MM.1S (cell line): ENCODE results near the gene SMOC1.

Source experiments
- DNase-seq: peaks from one replicate; pipeline ENCODE4 v3.0.0-alpha.2; 2015
- H2AFZ ChIP-seq: fragments of 300-600 bp; sonication (generic); 2 replicates; pipeline ENCODE4 v1.6.0; 2016; ENCODE audit warnings: antibody characterized with exemption, low read length
- H3F3A ChIP-seq: fragments of 300-600 bp; sonication (generic); 2 replicates; pipeline ENCODE4 v1.6.1; 2016; ENCODE audit warnings: mild to moderate bottlenecking, antibody characterized with exemption, low read length, moderate library complexity, mixed read lengths; ENCODE audit not compliant: insufficient read depth
- H3K27ac ChIP-seq: fragments of 300-600 bp; sonication (generic); 2 replicates; pipeline ENCODE4 v1.5.1; 2016; ENCODE audit warnings: mild to moderate bottlenecking, low read length
- H3K27me3 ChIP-seq: fragments of 300-600 bp; sonication (generic); replicated peaks from 2 replicates; pipeline ENCODE4 v1.6.0; 2016; ENCODE audit warnings: low read length; ENCODE audit not compliant: insufficient read depth
- H3K36me3 ChIP-seq: fragments of 300-600 bp; sonication (generic); replicated peaks from 2 replicates; pipeline ENCODE4 v1.6.1; 2016; ENCODE audit warnings: mild to moderate bottlenecking, low read length, mixed read lengths; ENCODE audit not compliant: insufficient read depth
- H3K4me1 ChIP-seq: fragments of 300-600 bp; sonication (generic); 2 replicates; pipeline ENCODE4 v1.6.1; 2016; ENCODE audit warnings: low read length, mixed read lengths
- H3K4me2 ChIP-seq: fragments of 300-600 bp; sonication (generic); 2 replicates; pipeline ENCODE4 v1.6.0; 2016; ENCODE audit warnings: low read depth, low read length
- H3K4me3 ChIP-seq: fragments of 300-600 bp; sonication (generic); 2 replicates; pipeline ENCODE4 v1.5.1; 2016; ENCODE audit warnings: low read length, mixed read lengths
- H3K79me2 ChIP-seq: fragments of 300-600 bp; sonication (generic); 2 replicates; pipeline ENCODE4 v1.6.1; 2016; ENCODE audit warnings: mixed run types, low read length, mixed read lengths
- H3K9ac ChIP-seq: fragments of 300-600 bp; sonication (generic); 2 replicates; pipeline ENCODE4 v1.6.1; 2016; ENCODE audit warnings: low read length, mixed read lengths
- H3K9me2 ChIP-seq: fragments of 300-600 bp; sonication (generic); replicated peaks from 2 replicates; pipeline ENCODE4 v1.6.1; 2016; ENCODE audit warnings: mild to moderate bottlenecking, low read length, mixed read lengths; ENCODE audit not compliant: insufficient read depth
- H3K9me3 ChIP-seq: fragments of 300-600 bp; sonication (generic); replicated peaks from 2 replicates; pipeline ENCODE4 v1.6.1; 2016; ENCODE audit warnings: mild to moderate bottlenecking, low read length, mixed read lengths; ENCODE audit not compliant: insufficient read depth
- H4K20me1 ChIP-seq: fragments of 300-600 bp; sonication (generic); 2 replicates; pipeline ENCODE4 v1.6.1; 2016; ENCODE audit warnings: mild to moderate bottlenecking, low read length, moderate library complexity, mixed read lengths; ENCODE audit not compliant: insufficient read depth
- EZH2 ChIP-seq: fragments of 300-600 bp; sonication (generic); optimal IDR thresholded peaks from 2 replicates; pipeline ENCODE3; 2017; ENCODE audit warnings: low read depth, mild to moderate bottlenecking, antibody characterized with exemption, low read length, mixed read lengths
- EZH2phosphoT487 ChIP-seq: fragments of 300-600 bp; sonication (generic); IDR thresholded peaks from 2 replicates; pipeline ENCODE4 v1.6.1; 2018; ENCODE audit warnings: antibody characterized with exemption, low read length
- TF ChIP-seq, protein P1 (sequence below): fragments of 300-600 bp; sonication (generic); IDR thresholded peaks from 2 replicates; pipeline ENCODE4 v1.5.1; 2016; ENCODE audit warnings: antibody characterized with exemption, low read length, mixed read lengths

SMOC1 gene

DNA sequence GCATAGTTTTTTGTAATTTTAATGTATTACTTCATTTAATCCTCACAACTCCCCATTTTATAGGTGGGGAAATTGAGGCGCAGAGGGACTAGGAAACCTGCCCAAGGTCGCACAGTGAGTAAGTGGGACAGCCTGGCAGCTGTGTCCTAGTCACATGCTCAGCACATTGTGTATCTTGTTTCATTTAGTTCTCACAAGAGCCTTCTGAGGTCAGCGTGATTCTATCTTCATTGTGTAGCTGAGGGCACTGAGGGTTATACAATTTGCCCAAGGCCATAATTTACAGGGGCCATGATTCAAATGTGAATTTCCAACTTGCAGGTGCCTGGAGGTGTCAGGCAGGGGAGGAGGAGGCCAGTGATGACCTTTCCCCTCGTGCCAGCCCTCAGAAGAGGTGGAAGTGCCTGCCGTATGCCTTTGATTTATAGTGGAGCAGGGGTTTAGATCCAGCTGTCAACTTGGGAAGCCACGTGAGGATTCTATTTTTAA lies 30.3 kb upstream of the SMOC1 start:
- Histone ChIP-seq H3F3A (no peaks in the 10 kb centered on the region), H3K4me1 (no peaks in the 10 kb centered on the region), H3K9me2 (no peaks in the 10 kb centered on the region), H3K27ac (no peak overlapping the region), H4K20me1 (no peaks in the 10 kb centered on the region), H3K9ac (no peak overlapping the region), H3K4me3 (no peak overlapping the region), H3K79me2 (no peaks in the 10 kb centered on the region), H3K4me2 (no peak overlapping the region), H3K9me3 (no peaks in the 10 kb centered on the region), H3K36me3 (no peaks in the 10 kb centered on the region), H2AFZ (no peak overlapping the region), H3K27me3 (no peaks in the 10 kb centered on the region)
- TF ChIP-seq, protein P1, sequence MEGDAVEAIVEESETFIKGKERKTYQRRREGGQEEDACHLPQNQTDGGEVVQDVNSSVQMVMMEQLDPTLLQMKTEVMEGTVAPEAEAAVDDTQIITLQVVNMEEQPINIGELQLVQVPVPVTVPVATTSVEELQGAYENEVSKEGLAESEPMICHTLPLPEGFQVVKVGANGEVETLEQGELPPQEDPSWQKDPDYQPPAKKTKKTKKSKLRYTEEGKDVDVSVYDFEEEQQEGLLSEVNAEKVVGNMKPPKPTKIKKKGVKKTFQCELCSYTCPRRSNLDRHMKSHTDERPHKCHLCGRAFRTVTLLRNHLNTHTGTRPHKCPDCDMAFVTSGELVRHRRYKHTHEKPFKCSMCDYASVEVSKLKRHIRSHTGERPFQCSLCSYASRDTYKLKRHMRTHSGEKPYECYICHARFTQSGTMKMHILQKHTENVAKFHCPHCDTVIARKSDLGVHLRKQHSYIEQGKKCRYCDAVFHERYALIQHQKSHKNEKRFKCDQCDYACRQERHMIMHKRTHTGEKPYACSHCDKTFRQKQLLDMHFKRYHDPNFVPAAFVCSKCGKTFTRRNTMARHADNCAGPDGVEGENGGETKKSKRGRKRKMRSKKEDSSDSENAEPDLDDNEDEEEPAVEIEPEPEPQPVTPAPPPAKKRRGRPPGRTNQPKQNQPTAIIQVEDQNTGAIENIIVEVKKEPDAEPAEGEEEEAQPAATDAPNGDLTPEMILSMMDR, result no peak
- TF ChIP-seq EZH2 (no peak), EZH2phosphoT487 (no peak)
- no peak for DNase-seq

DNA sequence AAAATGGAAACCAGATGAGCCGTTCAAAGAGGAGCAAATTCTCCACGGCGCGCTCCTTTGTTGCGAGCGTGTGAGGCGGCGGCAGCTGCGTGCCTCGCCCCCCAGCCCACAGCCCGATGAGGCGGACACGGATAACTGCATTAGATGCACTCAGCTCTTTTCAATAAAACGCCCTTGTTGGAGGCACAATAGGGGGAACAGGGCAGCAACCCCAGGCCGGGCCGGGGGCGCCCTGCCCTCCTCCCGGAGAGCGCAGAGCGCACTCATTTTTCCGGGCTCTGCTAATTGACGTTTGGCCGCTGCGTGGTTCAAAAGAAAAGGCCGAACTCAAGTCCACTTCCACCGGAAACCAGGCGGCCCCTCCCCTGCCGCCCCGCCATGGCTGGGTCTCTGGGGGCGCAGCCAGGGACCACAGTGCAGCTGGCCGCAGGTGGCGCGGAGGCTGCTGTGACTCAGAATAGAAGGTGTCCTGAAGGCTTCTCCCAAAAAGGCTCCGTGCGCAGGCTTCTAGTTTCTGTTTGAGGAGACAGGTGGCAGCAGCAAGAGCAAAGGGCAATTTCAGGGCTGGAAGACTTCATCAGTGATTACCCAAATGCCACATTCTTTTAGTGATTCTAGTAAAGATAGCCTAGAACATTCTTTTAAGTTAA lies 29.0 kb upstream of the SMOC1 start:
- H3K9ac ChIP-seq, result no peak overlapping the region
- no peaks in the 10 kb centered on the region for H3K36me3 ChIP-seq
- no peaks in the 10 kb centered on the region for H3K9me3 ChIP-seq
- H3K9me2 ChIP-seq, result no peaks in the 10 kb centered on the region
- no peak overlapping the region for H3K4me2 ChIP-seq
- TF ChIP-seq EZH2, result no peak
- TF ChIP-seq, protein P1, result no peak
- no peak for TF ChIP-seq EZH2phosphoT487
- H3K4me3 ChIP-seq, result no peak overlapping the region
- no peak for DNase-seq
- H3K79me2 ChIP-seq, result no peaks in the 10 kb centered on the region
- no peaks in the 10 kb centered on the region for H4K20me1 ChIP-seq
- no peaks in the 10 kb centered on the region for H3K4me1 ChIP-seq
- H3K27me3 ChIP-seq, result no peaks in the 10 kb centered on the region
- H3F3A ChIP-seq, result no peaks in the 10 kb centered on the region
- H3K27ac ChIP-seq, result no peak overlapping the region
- no peak overlapping the region for H2AFZ ChIP-seq

DNA sequence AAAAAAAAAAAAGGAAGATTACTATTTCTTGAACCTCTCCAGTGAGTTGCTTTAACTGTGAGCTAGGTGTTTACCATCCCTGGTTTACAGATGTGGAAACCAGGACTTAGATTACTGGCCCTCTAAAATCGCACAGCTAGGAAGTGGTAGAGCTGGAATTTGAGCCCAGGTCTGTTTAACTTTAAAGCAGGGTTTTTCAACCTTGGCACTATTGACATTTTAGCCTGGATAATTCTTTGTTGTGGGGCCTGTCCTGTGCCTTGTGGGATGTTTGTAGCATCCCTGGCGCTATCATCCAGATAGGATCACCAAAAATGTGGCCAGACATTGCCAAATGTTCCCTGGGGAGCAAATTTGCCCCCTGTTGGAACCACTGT lies 28.5 kb upstream of the SMOC1 start:
- H3K9me3 ChIP-seq, result no peaks in the 10 kb centered on the region
- H3F3A ChIP-seq, result no peaks in the 10 kb centered on the region
- no peaks in the 10 kb centered on the region for H3K79me2 ChIP-seq
- DNase-seq, result no peak
- no peaks in the 10 kb centered on the region for H3K27me3 ChIP-seq
- no peaks in the 10 kb centered on the region for H4K20me1 ChIP-seq
- H2AFZ ChIP-seq, result no peak overlapping the region
- H3K36me3 ChIP-seq, result no peaks in the 10 kb centered on the region
- no peaks in the 10 kb centered on the region for H3K4me1 ChIP-seq
- no peak overlapping the region for H3K27ac ChIP-seq
- no peak for TF ChIP-seq EZH2phosphoT487
- TF ChIP-seq, protein P1, result no peak
- no peak for TF ChIP-seq EZH2
- no peak overlapping the region for H3K4me2 ChIP-seq
- H3K4me3 ChIP-seq, result no peak overlapping the region
- no peaks in the 10 kb centered on the region for H3K9me2 ChIP-seq
- H3K9ac ChIP-seq, result no peak overlapping the region
